ENCODE measurements around the gene TMED9.
"Not testable (repeated sequence)": the region's sequence is repeated elsewhere in the genome, so short reads cannot be mapped to it uniquely, and the experiment has no call there.

Gene TMED9

GRCh38 chr5:177620560-177620959, 28.6 kb downstream of the TMED9 start:
- H3K36me3 ChIP-seq (ENCODE audit: control insufficient read depth, low read length): peaks cover 63% of the 10 kb centered on the region
- H3K4me3 ChIP-seq (ENCODE audit: low read length): no peak overlapping the region
- H3F3A ChIP-seq (ENCODE audit: control insufficient read depth, insufficient read depth): no peaks in the 10 kb centered on the region; the same call in 1 of the 2 replicates
- no peaks in the 10 kb centered on the region for H3K27me3 ChIP-seq (ENCODE audit: control insufficient read depth, low read length)
- no peak for TF ChIP-seq EZH2phosphoT487 (IDR thresholded peaks at IDR 0.05; ENCODE audit: borderline replicate concordance, low read length)
- no peak for TF ChIP-seq CTCF (IDR thresholded peaks at IDR 0.05; ENCODE audit: low read depth, low read length, poor library complexity, severe bottlenecking)
- H3K4me2 ChIP-seq (ENCODE audit: low read length): no peak overlapping the region
- H3K9me2 ChIP-seq (replicated peaks; ENCODE audit: control insufficient read depth, low read length): no peaks in the 10 kb centered on the region
- H3K9me3 ChIP-seq (ENCODE audit: control insufficient read depth, insufficient read depth, low read length): no peaks in the 10 kb centered on the region
- H3K4me1 ChIP-seq (ENCODE audit: control insufficient read depth, low read length): no peaks in the 10 kb centered on the region
- no peak overlapping the region for H3K27ac ChIP-seq (ENCODE audit: low read depth, low read length)
- no peaks in the 10 kb centered on the region for H4K20me1 ChIP-seq (ENCODE audit: control insufficient read depth, insufficient read depth, low read depth, low read length)
- no peaks in the 10 kb centered on the region for H3K79me2 ChIP-seq (ENCODE audit: control insufficient read depth, low read length)

- not testable (repeated sequence) for H3K4me2 ChIP-seq (ENCODE audit: low read length); H3K9me2 ChIP-seq (replicated peaks; ENCODE audit: control insufficient read depth, low read length); H3K27me3 ChIP-seq (ENCODE audit: control insufficient read depth, low read length); H3K79me2 ChIP-seq (ENCODE audit: control insufficient read depth, low read length); H4K20me1 ChIP-seq (ENCODE audit: control insufficient read depth, insufficient read depth, low read depth, low read length); H3F3A ChIP-seq (ENCODE audit: control insufficient read depth, insufficient read depth); H3K4me3 ChIP-seq (ENCODE audit: low read length); H3K4me1 ChIP-seq (ENCODE audit: control insufficient read depth, low read length); H3K9me3 ChIP-seq (ENCODE audit: control insufficient read depth, insufficient read depth, low read length); H3K27ac ChIP-seq (ENCODE audit: low read depth, low read length)
- H3K36me3 ChIP-seq (ENCODE audit: control insufficient read depth, low read length): peaks cover 51% of the 10 kb centered on the region
Observed at GRCh38 chr5:177624172-177624571, 32.2 kb downstream of the TMED9 start.

GRCh38 chr5:177630186-177630585, 38.2 kb downstream of the TMED9 start:
- not testable (repeated sequence) for H3K4me3 ChIP-seq (ENCODE audit: low read length); H3K36me3 ChIP-seq (ENCODE audit: control insufficient read depth, low read length)

GRCh38 chr5:177634912-177635311, 42.9 kb downstream of the TMED9 start:
- not testable (repeated sequence) for H3K4me1 ChIP-seq (ENCODE audit: control insufficient read depth, low read length); H3K27ac ChIP-seq (ENCODE audit: low read depth, low read length); H3K4me2 ChIP-seq (ENCODE audit: low read length); H3F3A ChIP-seq (ENCODE audit: control insufficient read depth, insufficient read depth); H3K79me2 ChIP-seq (ENCODE audit: control insufficient read depth, low read length); H4K20me1 ChIP-seq (ENCODE audit: control insufficient read depth, insufficient read depth, low read depth, low read length); H3K4me3 ChIP-seq (ENCODE audit: low read length); H3K36me3 ChIP-seq (ENCODE audit: control insufficient read depth, low read length); H3K27me3 ChIP-seq (ENCODE audit: control insufficient read depth, low read length); H3K9me3 ChIP-seq (ENCODE audit: control insufficient read depth, insufficient read depth, low read length); H3K9me2 ChIP-seq (replicated peaks; ENCODE audit: control insufficient read depth, low read length)

More at GRCh38 chr5:177630186-177630585, 38.2 kb downstream of the TMED9 start:
- not testable (repeated sequence) for H3K4me2 ChIP-seq (ENCODE audit: low read length); H3F3A ChIP-seq (ENCODE audit: control insufficient read depth, insufficient read depth); H3K9me3 ChIP-seq (ENCODE audit: control insufficient read depth, insufficient read depth, low read length); H3K9me2 ChIP-seq (replicated peaks; ENCODE audit: control insufficient read depth, low read length); H3K27me3 ChIP-seq (ENCODE audit: control insufficient read depth, low read length); H4K20me1 ChIP-seq (ENCODE audit: control insufficient read depth, insufficient read depth, low read depth, low read length); H3K4me1 ChIP-seq (ENCODE audit: control insufficient read depth, low read length); H3K27ac ChIP-seq (ENCODE audit: low read depth, low read length); H3K79me2 ChIP-seq (ENCODE audit: control insufficient read depth, low read length)

- H3K4me2 ChIP-seq (ENCODE audit: low read length); H3K9me3 ChIP-seq (ENCODE audit: control insufficient read depth, insufficient read depth, low read length); H3F3A ChIP-seq (ENCODE audit: control insufficient read depth, insufficient read depth); H3K79me2 ChIP-seq (ENCODE audit: control insufficient read depth, low read length); H3K4me3 ChIP-seq (ENCODE audit: low read length); H3K36me3 ChIP-seq (ENCODE audit: control insufficient read depth, low read length); H3K9me2 ChIP-seq (replicated peaks; ENCODE audit: control insufficient read depth, low read length); H4K20me1 ChIP-seq (ENCODE audit: control insufficient read depth, insufficient read depth, low read depth, low read length); H3K27ac ChIP-seq (ENCODE audit: low read depth, low read length); H3K4me1 ChIP-seq (ENCODE audit: control insufficient read depth, low read length); H3K27me3 ChIP-seq (ENCODE audit: control insufficient read depth, low read length): not testable (repeated sequence)
Observed at GRCh38 chr5:177645462-177645861, 53.5 kb downstream of the TMED9 start.

Measured in DOHH2 (cell line).